HEK293T (cell line): ENCODE results near the gene HOXC9.
A peak's percentile ranks its signal among the peaks of the same experiment; 100 is the strongest.

Experiments
- CTCF ChIA-PET: fragments of 350-600 bp; formaldehyde crosslinking; extraction: SDS; loops from one replicate; lab custom pipeline; 2021; ENCODE audit warnings: antibody characterized with exemption, inconsistent platforms; lab: Yijun Ruan, JAX
- POLR2A ChIA-PET: fragments of 350-600 bp; formaldehyde crosslinking; extraction: SDS; loops from one replicate; lab custom pipeline; 2020; ENCODE audit warnings: antibody characterized with exemption, inconsistent platforms; lab: Yijun Ruan, JAX
- DNase-seq: peaks from one replicate; pipeline ENCODE4 v3.0.0; 2012; ENCODE audit warnings: mixed read lengths; ENCODE audit errors: extremely low spot score
- ARNT ChIP-seq: fragments of 450-650 bp; IDR thresholded peaks from 2 replicates; pipeline ENCODE4 v1.6.1; 2017; ENCODE audit warnings: mild to moderate bottlenecking
- BHLHE40 ChIP-seq: fragments of 450-650 bp; IDR thresholded peaks from 2 replicates; pipeline ENCODE4 v1.6.1; 2016; ENCODE audit warnings: mild to moderate bottlenecking, moderate library complexity, borderline replicate concordance
- CTBP1 ChIP-seq: fragments of 450-650 bp; IDR thresholded peaks from 2 replicates; pipeline ENCODE4 v1.6.1; 2016; ENCODE audit warnings: borderline replicate concordance
- ELF4 ChIP-seq: fragments of 450-650 bp; IDR thresholded peaks from 2 replicates; pipeline ENCODE4 v1.6.1; 2017; ENCODE audit warnings: antibody characterized with exemption
- FOXA1 ChIP-seq: fragments of 450-650 bp; IDR thresholded peaks from 2 replicates; pipeline ENCODE4 v1.6.1; 2016; ENCODE audit warnings: mild to moderate bottlenecking
- FOXK2 ChIP-seq: fragments of 450-650 bp; IDR thresholded peaks from 2 replicates; pipeline ENCODE4 v1.6.1; 2016; ENCODE audit warnings: mild to moderate bottlenecking
- FOXM1 ChIP-seq: fragments of 450-650 bp; IDR thresholded peaks from 2 replicates; pipeline ENCODE4 v1.6.1; 2017; ENCODE audit warnings: mild to moderate bottlenecking, borderline replicate concordance
- HDGF ChIP-seq: fragments of 450-650 bp; IDR thresholded peaks from 2 replicates; pipeline ENCODE4 v1.6.1; 2017; ENCODE audit warnings: antibody characterized with exemption, borderline replicate concordance
- L3MBTL2 ChIP-seq: fragments of 450-650 bp; conservative IDR thresholded peaks from 2 replicates; pipeline ENCODE4 v1.6.1; 2016; ENCODE audit warnings: mild to moderate bottlenecking
- LEF1 ChIP-seq: fragments of 450-650 bp; IDR thresholded peaks from 2 replicates; pipeline ENCODE4 v1.6.1; 2017; ENCODE audit warnings: mild to moderate bottlenecking, borderline replicate concordance
- NFRKB ChIP-seq: fragments of 450-650 bp; IDR thresholded peaks from 2 replicates; pipeline ENCODE4 v1.6.1; 2016; ENCODE audit warnings: mild to moderate bottlenecking, moderate library complexity
- PKNOX1 ChIP-seq: fragments of 450-650 bp; IDR thresholded peaks from 2 replicates; pipeline ENCODE4 v1.6.1; 2016
- SP1 ChIP-seq: fragments of 450-650 bp; IDR thresholded peaks from 2 replicates; pipeline ENCODE4 v1.6.1; 2017
- SUZ12 ChIP-seq: fragments of 450-650 bp; IDR thresholded peaks from 2 replicates; pipeline ENCODE4 v1.6.1; 2016; ENCODE audit warnings: mild to moderate bottlenecking
- TARDBP ChIP-seq: fragments of 450-650 bp; IDR thresholded peaks from 2 replicates; pipeline ENCODE4 v1.6.1; 2016
- ZNF384 ChIP-seq: fragments of 450-650 bp; IDR thresholded peaks from 2 replicates; pipeline ENCODE4 v1.6.1; 2016

Gene HOXC9

GRCh38 chr12:54033980-54034784 is 34.2 kb downstream of the HOXC9 start:
- POLR2A ChIA-PET = interaction anchor here (1.0 to 2.1 kb wide), 2 partner anchors 18 to 25 kb away, joined by 5 read pairs; partner anchors contain the start of gene HOXC8
- TF ChIP-seq FOXM1 (no peak), HDGF (no peak), PKNOX1 (no peak), L3MBTL2 (no peak), NFRKB (no peak), SP1 (no peak), TARDBP (no peak), SUZ12 (no peak), ELF4 (no peak), ARNT (no peak), ZNF384 (no peak), CTBP1 (no peak), BHLHE40 (no peak), FOXA1 (no peak), FOXK2 (no peak), LEF1 (no peak)
- CTCF ChIA-PET = interaction anchor here (0.6 to 1.3 kb wide), 2 partner anchors 10 to 12 kb away, joined by 3 read pairs; no protein-coding TSS in a partner anchor
- no peak for DNase-seq

GRCh38 chr12:54034785-54035310 is 34.9 kb downstream of the HOXC9 start:
- no peak for DNase-seq
- CTCF ChIA-PET = interaction anchor here (0.6 to 1.3 kb wide), 2 partner anchors 11 kb away, joined by 3 read pairs; no protein-coding TSS in a partner anchor
- TF ChIP-seq SP1 (no peak), ELF4 (no peak), ARNT (no peak), SUZ12 (no peak), LEF1 (no peak), L3MBTL2 (no peak), PKNOX1 (no peak), CTBP1 (no peak), HDGF (no peak), FOXA1 (no peak)
- POLR2A ChIA-PET = interaction anchor here (1.0 to 2.1 kb wide), 2 partner anchors 17 to 26 kb away, joined by 5 read pairs; partner anchors contain the start of gene HOXC8

- ChIA-PET CTCF (interaction anchor here (0.5 to 1.3 kb wide), 7 partner anchors 12 to 171 kb away, joined by 3 to 5 read pairs (median 3); no protein-coding TSS in a partner anchor), POLR2A (interaction anchor here (1.0 to 8.0 kb wide), 7 partner anchors 17 to 159 kb away, joined by 5 to 117 read pairs (median 7); partner anchors contain the start of genes HOXC4, HOXC8 and HOXC9)
- peak; percentile 50; the same call in 1 of the 2 replicates for TF ChIP-seq HDGF
- 0 out of 2 replicates have a peak, but pooled peaks have one; percentile 20 for TF ChIP-seq PKNOX1
- TF ChIP-seq LEF1 = no peak
- TF ChIP-seq L3MBTL2 = peak; percentile 87
- DNase-seq = no peak
Measured at GRCh38 chr12:54035568-54036264, 35.8 kb downstream of the HOXC9 start.

GRCh38 chr12:54036620-54037359 is 36.8 kb downstream of the HOXC9 start:
- POLR2A ChIA-PET = interaction anchor here (0.6 to 8.0 kb wide), 13 partner anchors 15 to 265 kb away, joined by 3 to 117 read pairs (median 8); partner anchors contain the start of genes HOXC4, HOXC8 and HOXC9
- no peak for DNase-seq
- CTCF ChIA-PET = interaction anchor here (0.7 to 1.7 kb wide), 6 partner anchors 50 to 170 kb away, joined by 3 to 6 read pairs (median 4); partner anchors contain the start of gene HOXC10
- TF ChIP-seq CTBP1 (no peak), NFRKB (no peak), TARDBP (no peak), LEF1 (no peak), PKNOX1 (no peak), FOXA1 (no peak), BHLHE40 (no peak), L3MBTL2 (no peak)
